ENCODE results near the gene AMZ1.

Gene AMZ1
- total RNA-seq: 0.35 to 1.9 reads per million in 2 donors

- DNase-seq: no peak
These were observed at the start of gene AMZ1 for GRCh38 chr7:2687881-2688318. Gene AMZ1, plus strand, starts transcription at chr7:2688202. Its CDS starts 12,250 bp downstream, at chr7:2700452.

- DNase-seq: no peak
These were observed 49.6 kb upstream of the AMZ1 start for GRCh38 chr7:2638224-2638991.

GRCh38 chr7:2639181-2639681 lies 48.8 kb upstream of the AMZ1 start:
- DNase-seq: no peak

GRCh38 chr7:2639695-2640481 lies 48.1 kb upstream of the AMZ1 start:
- no peak for DNase-seq

- DNase-seq: no peak
These were observed 47.5 kb upstream of the AMZ1 start for GRCh38 chr7:2640482-2640830.

- DNase-seq: no peak
These were observed 47.1 kb upstream of the AMZ1 start for GRCh38 chr7:2640846-2641316.

GRCh38 chr7:2641406-2642393 lies 46.3 kb upstream of the AMZ1 start:
- DNase-seq: no peak

- DNase-seq: no peak
These were observed 44.4 kb upstream of the AMZ1 start for GRCh38 chr7:2643386-2644219.

- DNase-seq: no peak
These were observed 43.8 kb upstream of the AMZ1 start for GRCh38 chr7:2644220-2644561.

GRCh38 chr7:2644562-2645273 lies 43.3 kb upstream of the AMZ1 start:
- DNase-seq: no peak

- no peak for DNase-seq
These were observed 42.6 kb upstream of the AMZ1 start for GRCh38 chr7:2645274-2645868.

GRCh38 chr7:2646336-2646679 lies 41.7 kb upstream of the AMZ1 start:
- DNase-seq: no peak

GRCh38 chr7:2646680-2647571 lies 41.1 kb upstream of the AMZ1 start:
- DNase-seq: no peak

- no peak for DNase-seq
These were observed 40.3 kb upstream of the AMZ1 start for GRCh38 chr7:2647594-2648172.

GRCh38 chr7:2649139-2649838 lies 38.7 kb upstream of the AMZ1 start:
- DNase-seq: no peak

GRCh38 chr7:2649991-2650390 lies 38.0 kb upstream of the AMZ1 start:
- DNase-seq: no peak

GRCh38 chr7:2650451-2650850 lies 37.6 kb upstream of the AMZ1 start:
- no peak for DNase-seq

GRCh38 chr7:2651336-2651735 lies 36.7 kb upstream of the AMZ1 start:
- no peak for DNase-seq
